ENCODE results near the gene LYAR.

- no peak for TF ChIP-seq RFX5 (IDR thresholded peaks at IDR 0.05; ENCODE audit: low read depth, low read length)
- TF ChIP-seq, protein P1, sequence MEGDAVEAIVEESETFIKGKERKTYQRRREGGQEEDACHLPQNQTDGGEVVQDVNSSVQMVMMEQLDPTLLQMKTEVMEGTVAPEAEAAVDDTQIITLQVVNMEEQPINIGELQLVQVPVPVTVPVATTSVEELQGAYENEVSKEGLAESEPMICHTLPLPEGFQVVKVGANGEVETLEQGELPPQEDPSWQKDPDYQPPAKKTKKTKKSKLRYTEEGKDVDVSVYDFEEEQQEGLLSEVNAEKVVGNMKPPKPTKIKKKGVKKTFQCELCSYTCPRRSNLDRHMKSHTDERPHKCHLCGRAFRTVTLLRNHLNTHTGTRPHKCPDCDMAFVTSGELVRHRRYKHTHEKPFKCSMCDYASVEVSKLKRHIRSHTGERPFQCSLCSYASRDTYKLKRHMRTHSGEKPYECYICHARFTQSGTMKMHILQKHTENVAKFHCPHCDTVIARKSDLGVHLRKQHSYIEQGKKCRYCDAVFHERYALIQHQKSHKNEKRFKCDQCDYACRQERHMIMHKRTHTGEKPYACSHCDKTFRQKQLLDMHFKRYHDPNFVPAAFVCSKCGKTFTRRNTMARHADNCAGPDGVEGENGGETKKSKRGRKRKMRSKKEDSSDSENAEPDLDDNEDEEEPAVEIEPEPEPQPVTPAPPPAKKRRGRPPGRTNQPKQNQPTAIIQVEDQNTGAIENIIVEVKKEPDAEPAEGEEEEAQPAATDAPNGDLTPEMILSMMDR (conservative IDR thresholded peaks at IDR 0.05; ENCODE audit: low read depth, low read length) = peak; percentile 73
- TF ChIP-seq RAD21 (IDR thresholded peaks at IDR 0.05; ENCODE audit: low read length) = peak; percentile 75
- TF ChIP-seq MAFK (IDR thresholded peaks at IDR 0.05; ENCODE audit: low read depth, low read length) = no peak
- TF ChIP-seq, protein P2, sequence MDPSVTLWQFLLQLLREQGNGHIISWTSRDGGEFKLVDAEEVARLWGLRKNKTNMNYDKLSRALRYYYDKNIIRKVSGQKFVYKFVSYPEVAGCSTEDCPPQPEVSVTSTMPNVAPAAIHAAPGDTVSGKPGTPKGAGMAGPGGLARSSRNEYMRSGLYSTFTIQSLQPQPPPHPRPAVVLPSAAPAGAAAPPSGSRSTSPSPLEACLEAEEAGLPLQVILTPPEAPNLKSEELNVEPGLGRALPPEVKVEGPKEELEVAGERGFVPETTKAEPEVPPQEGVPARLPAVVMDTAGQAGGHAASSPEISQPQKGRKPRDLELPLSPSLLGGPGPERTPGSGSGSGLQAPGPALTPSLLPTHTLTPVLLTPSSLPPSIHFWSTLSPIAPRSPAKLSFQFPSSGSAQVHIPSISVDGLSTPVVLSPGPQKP (IDR thresholded peaks at IDR 0.05; ENCODE audit: borderline replicate concordance, low read depth, low read length) = no peak
- no peak for TF ChIP-seq POLR2A (IDR thresholded peaks at IDR 0.05; ENCODE audit: low read depth, low read length)
- no peak for TF ChIP-seq CEBPB (IDR thresholded peaks at IDR 0.05; ENCODE audit: low read depth, low read length)
- TF ChIP-seq RCOR1 (IDR thresholded peaks at IDR 0.05; ENCODE audit: insufficient replicate concordance, low read length) = no peak
- TF ChIP-seq SMC3 (IDR thresholded peaks at IDR 0.05; ENCODE audit: low read depth, low read length) = peak; percentile 55
- TF ChIP-seq FOS (IDR thresholded peaks at IDR 0.05; ENCODE audit: low read depth, low read length) = no peak
- TF ChIP-seq MXI1 (IDR thresholded peaks at IDR 0.05; ENCODE audit: borderline replicate concordance, low read depth, low read length) = no peak
- TF ChIP-seq, protein P3, sequence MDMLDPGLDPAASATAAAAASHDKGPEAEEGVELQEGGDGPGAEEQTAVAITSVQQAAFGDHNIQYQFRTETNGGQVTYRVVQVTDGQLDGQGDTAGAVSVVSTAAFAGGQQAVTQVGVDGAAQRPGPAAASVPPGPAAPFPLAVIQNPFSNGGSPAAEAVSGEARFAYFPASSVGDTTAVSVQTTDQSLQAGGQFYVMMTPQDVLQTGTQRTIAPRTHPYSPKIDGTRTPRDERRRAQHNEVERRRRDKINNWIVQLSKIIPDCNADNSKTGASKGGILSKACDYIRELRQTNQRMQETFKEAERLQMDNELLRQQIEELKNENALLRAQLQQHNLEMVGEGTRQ (IDR thresholded peaks at IDR 0.05; ENCODE audit: low read depth, low read length) = no peak
- TF ChIP-seq CHD1 (IDR thresholded peaks at IDR 0.05; ENCODE audit: low read depth, low read length) = no peak
- no peak for TF ChIP-seq MAZ (IDR thresholded peaks at IDR 0.05; ENCODE audit: borderline replicate concordance, low read depth, low read length)
Measured at GRCh38 chr4:4334798-4335520, 45.0 kb upstream of the LYAR start.
